Measurements from ENCODE around the gene MATN4. TPM values are rescaled to one million over a fixed set of nuclear protein-coding genes. Genes with fewer than 3 reads are reported as not detected.

Gene MATN4
- total RNA-seq, 1 experiment from 2014 or later, result 1.9 TPM

DNA sequence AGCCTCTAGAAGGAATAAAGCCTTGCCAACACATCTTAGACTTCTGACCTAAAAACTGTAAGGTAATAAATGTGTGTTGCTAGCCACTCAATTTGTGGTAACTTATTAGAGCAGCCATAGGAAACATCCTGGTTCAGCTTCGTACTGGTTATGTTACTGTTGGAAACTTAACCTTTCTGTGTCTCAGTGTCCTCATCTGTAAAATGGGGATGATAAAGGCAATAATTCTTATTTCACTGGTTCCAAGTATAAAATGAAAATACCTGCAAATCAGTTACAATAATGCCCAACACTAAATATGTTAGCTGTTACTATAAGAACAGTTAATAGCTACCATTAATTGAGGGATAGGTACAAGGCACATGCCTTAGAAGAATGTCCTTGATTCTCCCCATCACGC lies 15.8 kb downstream of the MATN4 start (continued):
- TF ChIP-seq, protein P1, sequence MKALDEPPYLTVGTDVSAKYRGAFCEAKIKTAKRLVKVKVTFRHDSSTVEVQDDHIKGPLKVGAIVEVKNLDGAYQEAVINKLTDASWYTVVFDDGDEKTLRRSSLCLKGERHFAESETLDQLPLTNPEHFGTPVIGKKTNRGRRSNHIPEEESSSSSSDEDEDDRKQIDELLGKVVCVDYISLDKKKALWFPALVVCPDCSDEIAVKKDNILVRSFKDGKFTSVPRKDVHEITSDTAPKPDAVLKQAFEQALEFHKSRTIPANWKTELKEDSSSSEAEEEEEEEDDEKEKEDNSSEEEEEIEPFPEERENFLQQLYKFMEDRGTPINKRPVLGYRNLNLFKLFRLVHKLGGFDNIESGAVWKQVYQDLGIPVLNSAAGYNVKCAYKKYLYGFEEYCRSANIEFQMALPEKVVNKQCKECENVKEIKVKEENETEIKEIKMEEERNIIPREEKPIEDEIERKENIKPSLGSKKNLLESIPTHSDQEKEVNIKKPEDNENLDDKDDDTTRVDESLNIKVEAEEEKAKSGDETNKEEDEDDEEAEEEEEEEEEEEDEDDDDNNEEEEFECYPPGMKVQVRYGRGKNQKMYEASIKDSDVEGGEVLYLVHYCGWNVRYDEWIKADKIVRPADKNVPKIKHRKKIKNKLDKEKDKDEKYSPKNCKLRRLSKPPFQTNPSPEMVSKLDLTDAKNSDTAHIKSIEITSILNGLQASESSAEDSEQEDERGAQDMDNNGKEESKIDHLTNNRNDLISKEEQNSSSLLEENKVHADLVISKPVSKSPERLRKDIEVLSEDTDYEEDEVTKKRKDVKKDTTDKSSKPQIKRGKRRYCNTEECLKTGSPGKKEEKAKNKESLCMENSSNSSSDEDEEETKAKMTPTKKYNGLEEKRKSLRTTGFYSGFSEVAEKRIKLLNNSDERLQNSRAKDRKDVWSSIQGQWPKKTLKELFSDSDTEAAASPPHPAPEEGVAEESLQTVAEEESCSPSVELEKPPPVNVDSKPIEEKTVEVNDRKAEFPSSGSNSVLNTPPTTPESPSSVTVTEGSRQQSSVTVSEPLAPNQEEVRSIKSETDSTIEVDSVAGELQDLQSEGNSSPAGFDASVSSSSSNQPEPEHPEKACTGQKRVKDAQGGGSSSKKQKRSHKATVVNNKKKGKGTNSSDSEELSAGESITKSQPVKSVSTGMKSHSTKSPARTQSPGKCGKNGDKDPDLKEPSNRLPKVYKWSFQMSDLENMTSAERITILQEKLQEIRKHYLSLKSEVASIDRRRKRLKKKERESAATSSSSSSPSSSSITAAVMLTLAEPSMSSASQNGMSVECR (CRISPR knock-in tag; IDR thresholded peaks at IDR 0.05; ENCODE audit: borderline replicate concordance), result no peak
- TF ChIP-seq GTF2I (CRISPR knock-in tag; conservative IDR thresholded peaks at IDR 0.05) (no peak), NFATC4 (CRISPR knock-in tag; IDR thresholded peaks at IDR 0.05) (no peak), ATF1 (CRISPR knock-in tag; IDR thresholded peaks at IDR 0.05) (no peak), FOXK1 (CRISPR knock-in tag; IDR thresholded peaks at IDR 0.05) (no peak)
- TF ChIP-seq, protein P2, sequence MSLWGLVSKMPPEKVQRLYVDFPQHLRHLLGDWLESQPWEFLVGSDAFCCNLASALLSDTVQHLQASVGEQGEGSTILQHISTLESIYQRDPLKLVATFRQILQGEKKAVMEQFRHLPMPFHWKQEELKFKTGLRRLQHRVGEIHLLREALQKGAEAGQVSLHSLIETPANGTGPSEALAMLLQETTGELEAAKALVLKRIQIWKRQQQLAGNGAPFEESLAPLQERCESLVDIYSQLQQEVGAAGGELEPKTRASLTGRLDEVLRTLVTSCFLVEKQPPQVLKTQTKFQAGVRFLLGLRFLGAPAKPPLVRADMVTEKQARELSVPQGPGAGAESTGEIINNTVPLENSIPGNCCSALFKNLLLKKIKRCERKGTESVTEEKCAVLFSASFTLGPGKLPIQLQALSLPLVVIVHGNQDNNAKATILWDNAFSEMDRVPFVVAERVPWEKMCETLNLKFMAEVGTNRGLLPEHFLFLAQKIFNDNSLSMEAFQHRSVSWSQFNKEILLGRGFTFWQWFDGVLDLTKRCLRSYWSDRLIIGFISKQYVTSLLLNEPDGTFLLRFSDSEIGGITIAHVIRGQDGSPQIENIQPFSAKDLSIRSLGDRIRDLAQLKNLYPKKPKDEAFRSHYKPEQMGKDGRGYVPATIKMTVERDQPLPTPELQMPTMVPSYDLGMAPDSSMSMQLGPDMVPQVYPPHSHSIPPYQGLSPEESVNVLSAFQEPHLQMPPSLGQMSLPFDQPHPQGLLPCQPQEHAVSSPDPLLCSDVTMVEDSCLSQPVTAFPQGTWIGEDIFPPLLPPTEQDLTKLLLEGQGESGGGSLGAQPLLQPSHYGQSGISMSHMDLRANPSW (CRISPR knock-in tag; conservative IDR thresholded peaks at IDR 0.05; ENCODE audit: low read depth), result no peak
- TF ChIP-seq, protein P3, sequence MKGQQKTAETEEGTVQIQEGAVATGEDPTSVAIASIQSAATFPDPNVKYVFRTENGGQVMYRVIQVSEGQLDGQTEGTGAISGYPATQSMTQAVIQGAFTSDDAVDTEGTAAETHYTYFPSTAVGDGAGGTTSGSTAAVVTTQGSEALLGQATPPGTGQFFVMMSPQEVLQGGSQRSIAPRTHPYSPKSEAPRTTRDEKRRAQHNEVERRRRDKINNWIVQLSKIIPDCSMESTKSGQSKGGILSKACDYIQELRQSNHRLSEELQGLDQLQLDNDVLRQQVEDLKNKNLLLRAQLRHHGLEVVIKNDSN (CRISPR knock-in tag; IDR thresholded peaks at IDR 0.05), result no peak

DNA sequence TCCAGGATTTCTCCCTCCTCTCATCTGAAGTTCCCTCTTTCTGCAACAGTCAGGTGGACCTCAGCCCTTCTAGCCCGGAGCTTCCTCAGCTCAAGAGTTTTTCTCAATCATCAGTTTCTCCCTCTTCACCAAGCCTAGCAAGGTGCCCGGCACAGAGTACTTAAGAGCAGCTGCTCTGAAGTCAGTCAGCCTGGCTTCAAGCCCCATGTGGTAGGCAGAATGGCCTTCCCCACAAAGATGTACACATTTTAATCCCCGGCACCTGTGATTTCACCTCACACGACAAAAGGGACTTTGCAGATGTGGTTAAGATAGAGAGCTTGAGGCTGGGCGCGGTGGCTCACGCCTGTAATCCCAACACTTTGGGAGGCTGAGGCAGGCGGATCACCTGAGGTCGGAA lies 16.6 kb downstream of the MATN4 start:
- H3K27ac Mint-ChIP-seq, result no peak overlapping the region
- no peak overlapping the region for H3K4me3 Mint-ChIP-seq
- DNase-seq (ENCODE audit: low spot score) (no peak), ATAC-seq (no peak)
- H3K36me3 Mint-ChIP-seq, result peaks cover 15% of the 10 kb centered on the region
- CTCF ChIA-PET, result interaction anchor here (1.0 to 6.1 kb wide), 27 partner anchors 12 to 292 kb away, joined by 3 to 154 read pairs (median 7); partner anchors contain the start of genes MATN4, RBPJL, SEMG1 and SYS1
- peaks cover 7% of the 10 kb centered on the region; the same call in 1 of the 2 replicates for H3K4me1 Mint-ChIP-seq
- H3K27me3 Mint-ChIP-seq (ENCODE audit: low read depth), result peaks cover 66% of the 10 kb centered on the region
- H3K9me3 Mint-ChIP-seq, result peaks cover 13% of the 10 kb centered on the region
- POLR2A ChIA-PET, result no interaction called here
- TF ChIP-seq NR2C2 (CRISPR knock-in tag; IDR thresholded peaks at IDR 0.05) (no peak), MXD4 (CRISPR knock-in tag; IDR thresholded peaks at IDR 0.05; ENCODE audit: borderline replicate concordance) (no peak), IRF2 (CRISPR knock-in tag; IDR thresholded peaks at IDR 0.05; ENCODE audit: borderline replicate concordance, low read depth) (no peak), ETV6 (CRISPR knock-in tag; IDR thresholded peaks at IDR 0.05) (no peak), RELA (CRISPR knock-in tag; IDR thresholded peaks at IDR 0.05; ENCODE audit: borderline replicate concordance) (no peak), CREM (CRISPR knock-in tag; IDR thresholded peaks at IDR 0.05) (no peak), GTF2I (CRISPR knock-in tag; conservative IDR thresholded peaks at IDR 0.05) (no peak), FOXK1 (CRISPR knock-in tag; IDR thresholded peaks at IDR 0.05) (no peak)
- TF ChIP-seq, protein P4, sequence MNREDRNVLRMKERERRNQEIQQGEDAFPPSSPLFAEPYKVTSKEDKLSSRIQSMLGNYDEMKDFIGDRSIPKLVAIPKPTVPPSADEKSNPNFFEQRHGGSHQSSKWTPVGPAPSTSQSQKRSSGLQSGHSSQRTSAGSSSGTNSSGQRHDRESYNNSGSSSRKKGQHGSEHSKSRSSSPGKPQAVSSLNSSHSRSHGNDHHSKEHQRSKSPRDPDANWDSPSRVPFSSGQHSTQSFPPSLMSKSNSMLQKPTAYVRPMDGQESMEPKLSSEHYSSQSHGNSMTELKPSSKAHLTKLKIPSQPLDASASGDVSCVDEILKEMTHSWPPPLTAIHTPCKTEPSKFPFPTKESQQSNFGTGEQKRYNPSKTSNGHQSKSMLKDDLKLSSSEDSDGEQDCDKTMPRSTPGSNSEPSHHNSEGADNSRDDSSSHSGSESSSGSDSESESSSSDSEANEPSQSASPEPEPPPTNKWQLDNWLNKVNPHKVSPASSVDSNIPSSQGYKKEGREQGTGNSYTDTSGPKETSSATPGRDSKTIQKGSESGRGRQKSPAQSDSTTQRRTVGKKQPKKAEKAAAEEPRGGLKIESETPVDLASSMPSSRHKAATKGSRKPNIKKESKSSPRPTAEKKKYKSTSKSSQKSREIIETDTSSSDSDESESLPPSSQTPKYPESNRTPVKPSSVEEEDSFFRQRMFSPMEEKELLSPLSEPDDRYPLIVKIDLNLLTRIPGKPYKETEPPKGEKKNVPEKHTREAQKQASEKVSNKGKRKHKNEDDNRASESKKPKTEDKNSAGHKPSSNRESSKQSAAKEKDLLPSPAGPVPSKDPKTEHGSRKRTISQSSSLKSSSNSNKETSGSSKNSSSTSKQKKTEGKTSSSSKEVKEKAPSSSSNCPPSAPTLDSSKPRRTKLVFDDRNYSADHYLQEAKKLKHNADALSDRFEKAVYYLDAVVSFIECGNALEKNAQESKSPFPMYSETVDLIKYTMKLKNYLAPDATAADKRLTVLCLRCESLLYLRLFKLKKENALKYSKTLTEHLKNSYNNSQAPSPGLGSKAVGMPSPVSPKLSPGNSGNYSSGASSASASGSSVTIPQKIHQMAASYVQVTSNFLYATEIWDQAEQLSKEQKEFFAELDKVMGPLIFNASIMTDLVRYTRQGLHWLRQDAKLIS (CRISPR knock-in tag; IDR thresholded peaks at IDR 0.05; ENCODE audit: borderline replicate concordance), result no peak
- TF ChIP-seq, protein P5, sequence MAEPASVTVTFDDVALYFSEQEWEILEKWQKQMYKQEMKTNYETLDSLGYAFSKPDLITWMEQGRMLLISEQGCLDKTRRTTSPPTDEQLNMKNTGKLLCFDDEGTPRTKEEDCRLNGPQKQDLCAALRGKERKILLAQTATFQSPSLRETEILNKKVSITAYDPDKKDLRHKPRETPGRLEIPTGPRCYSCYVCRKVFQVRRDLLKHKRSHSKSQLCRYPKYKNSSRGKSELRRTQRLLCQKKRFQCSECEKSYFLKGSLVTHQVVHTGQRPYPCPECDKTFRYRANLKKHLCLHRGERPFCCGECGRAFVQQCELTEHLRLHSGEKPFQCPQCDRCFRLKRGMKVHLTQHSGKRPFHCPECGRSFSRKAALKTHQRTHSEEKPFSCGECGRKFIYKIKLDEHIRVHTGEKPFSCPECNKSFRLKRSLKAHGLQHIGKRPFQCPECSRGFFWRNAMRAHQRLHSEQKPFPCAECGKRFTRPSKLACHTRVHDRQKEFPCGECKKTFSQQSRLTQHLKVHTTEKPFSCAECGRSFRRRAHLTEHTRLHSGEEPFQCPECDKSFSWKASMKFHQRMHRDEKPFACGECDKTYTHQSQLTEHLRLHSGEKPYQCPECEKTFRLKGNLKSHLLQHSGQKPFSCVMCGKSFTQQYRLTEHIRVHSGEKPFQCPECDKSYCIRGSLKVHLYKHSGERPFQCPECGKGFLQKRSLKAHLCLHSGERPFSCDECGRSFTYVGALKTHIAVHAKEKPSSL (CRISPR knock-in tag; conservative IDR thresholded peaks at IDR 0.05), result no peak
- TF ChIP-seq, protein P6, sequence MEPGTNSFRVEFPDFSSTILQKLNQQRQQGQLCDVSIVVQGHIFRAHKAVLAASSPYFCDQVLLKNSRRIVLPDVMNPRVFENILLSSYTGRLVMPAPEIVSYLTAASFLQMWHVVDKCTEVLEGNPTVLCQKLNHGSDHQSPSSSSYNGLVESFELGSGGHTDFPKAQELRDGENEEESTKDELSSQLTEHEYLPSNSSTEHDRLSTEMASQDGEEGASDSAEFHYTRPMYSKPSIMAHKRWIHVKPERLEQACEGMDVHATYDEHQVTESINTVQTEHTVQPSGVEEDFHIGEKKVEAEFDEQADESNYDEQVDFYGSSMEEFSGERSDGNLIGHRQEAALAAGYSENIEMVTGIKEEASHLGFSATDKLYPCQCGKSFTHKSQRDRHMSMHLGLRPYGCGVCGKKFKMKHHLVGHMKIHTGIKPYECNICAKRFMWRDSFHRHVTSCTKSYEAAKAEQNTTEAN (CRISPR knock-in tag; IDR thresholded peaks at IDR 0.05), result no peak
- TF ChIP-seq, protein P7, sequence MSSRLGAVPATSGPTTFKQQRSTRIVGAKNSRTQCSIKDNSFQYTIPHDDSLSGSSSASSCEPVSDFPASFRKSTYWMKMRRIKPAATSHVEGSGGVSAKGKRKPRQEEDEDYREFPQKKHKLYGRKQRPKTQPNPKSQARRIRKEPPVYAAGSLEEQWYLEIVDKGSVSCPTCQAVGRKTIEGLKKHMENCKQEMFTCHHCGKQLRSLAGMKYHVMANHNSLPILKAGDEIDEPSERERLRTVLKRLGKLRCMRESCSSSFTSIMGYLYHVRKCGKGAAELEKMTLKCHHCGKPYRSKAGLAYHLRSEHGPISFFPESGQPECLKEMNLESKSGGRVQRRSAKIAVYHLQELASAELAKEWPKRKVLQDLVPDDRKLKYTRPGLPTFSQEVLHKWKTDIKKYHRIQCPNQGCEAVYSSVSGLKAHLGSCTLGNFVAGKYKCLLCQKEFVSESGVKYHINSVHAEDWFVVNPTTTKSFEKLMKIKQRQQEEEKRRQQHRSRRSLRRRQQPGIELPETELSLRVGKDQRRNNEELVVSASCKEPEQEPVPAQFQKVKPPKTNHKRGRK (CRISPR knock-in tag; IDR thresholded peaks at IDR 0.05; ENCODE audit: borderline replicate concordance), result no peak

Measured in WTC11 (cell line).